Epidermal melanocyte (primary cell): ENCODE measurements around the gene SMCHD1.

Experiments
- DNase-seq: peaks from one replicate; pipeline ENCODE4 v3.0.0; 2011; ENCODE audit warnings: low spot score; ENCODE audit not compliant: insufficient read length

The SMCHD1 gene

GRCh38 chr18:2655178-2655953, at the start of gene SMCHD1:
TSS of gene SMCHD1 (plus strand) at chr18:2655726. CDS start at chr18:2656076, 350 bp downstream.
- peak; percentile 51 for DNase-seq

DNA sequence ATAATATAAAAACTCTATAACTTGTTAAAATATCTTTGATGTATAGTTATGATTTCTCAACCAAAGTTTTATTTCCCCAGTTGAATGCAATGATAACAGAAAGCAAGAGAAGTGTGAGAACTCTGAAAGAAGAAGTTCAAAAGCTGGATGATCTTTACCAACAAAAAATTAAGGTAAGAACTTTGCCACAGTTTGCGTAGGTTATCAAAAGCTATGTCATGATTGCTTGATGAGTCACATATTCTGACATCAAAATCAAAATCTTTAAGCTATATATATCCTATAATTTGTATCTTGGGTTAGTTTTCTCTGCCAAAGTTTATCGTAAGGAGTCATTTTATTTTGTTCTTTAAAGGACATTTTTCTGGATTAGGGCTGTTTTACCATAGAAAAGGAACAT, 49.2 kb upstream of the SMCHD1 start:
- DNase-seq: no peak

GRCh38 chr18:2609604-2610003, 45.9 kb upstream of the SMCHD1 start:
- no peak for DNase-seq

DNA sequence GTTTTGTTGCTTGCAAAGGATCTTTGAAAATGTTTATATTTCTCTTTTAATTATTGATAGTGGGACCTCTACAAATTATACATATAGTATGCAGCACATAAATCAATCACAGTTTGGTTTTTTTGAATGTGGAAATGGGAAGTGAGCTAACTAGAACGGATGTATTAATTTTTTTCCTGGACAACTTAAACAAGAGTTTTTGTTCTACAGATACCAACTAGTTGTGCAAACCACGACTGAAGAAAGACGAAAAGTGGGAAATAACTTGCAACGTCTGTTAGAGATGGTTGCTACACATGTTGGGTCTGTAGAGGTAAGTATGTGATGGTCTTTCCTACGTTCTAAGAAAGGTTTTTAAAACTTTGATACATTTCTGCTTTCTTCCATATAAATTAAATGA, 45.0 kb upstream of the SMCHD1 start:
- DNase-seq: no peak

GRCh38 chr18:2612996-2613395, 42.5 kb upstream of the SMCHD1 start:
- no peak for DNase-seq

DNA sequence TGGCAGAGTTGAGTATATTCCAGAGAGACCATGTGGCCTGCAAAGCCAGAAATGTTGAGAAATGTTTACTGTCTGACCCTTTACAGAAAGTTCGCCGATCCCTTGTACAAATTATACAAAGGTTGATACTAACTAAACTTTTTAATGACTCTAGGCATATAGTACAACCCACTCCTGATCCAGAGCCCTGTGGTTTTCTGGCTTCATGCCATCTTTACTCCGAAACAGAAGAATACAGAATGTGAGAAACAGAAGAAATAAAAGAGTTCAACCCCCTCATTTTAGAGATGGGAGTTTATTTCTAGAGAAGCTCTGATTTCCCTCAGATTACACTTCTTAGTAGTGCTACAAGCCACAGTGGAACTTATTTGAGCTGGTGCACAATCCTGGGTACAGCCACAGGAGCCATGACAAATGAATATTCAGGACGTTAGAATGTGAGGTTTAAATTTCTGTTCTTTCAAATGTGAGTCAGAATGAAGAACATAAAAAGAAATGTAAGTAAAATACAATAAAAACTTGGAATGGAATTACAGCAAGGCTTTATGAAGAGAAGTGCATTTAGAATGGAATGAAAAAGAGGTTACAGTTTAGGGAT, 38.0 kb upstream of the SMCHD1 start:
- no peak for DNase-seq

GRCh38 chr18:2618009-2618408, 37.5 kb upstream of the SMCHD1 start:
- DNase-seq: no peak

- no peak for DNase-seq
Measured at GRCh38 chr18:2625217-2625616, 30.3 kb upstream of the SMCHD1 start.

- no peak for DNase-seq
Measured at GRCh38 chr18:2627821-2628276, 27.7 kb upstream of the SMCHD1 start.

DNA sequence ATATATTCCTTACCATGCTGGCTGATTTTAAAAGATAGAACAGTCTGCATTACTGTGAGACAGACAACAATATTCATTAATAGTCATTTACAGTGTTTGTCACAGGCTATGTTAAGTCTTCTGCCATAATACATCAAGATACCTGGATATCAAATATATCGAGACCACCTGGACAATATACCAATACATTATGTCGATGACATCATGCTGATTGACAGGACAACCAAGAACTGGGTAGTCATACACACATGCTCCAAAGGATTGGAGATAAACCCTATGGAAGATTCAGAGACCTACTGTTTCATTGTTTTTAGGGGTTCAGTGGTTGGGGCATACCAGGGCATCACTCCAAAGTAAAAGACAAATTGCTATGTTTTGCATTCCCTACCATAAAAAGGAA, 26.5 kb upstream of the SMCHD1 start:
- DNase-seq: no peak

DNA sequence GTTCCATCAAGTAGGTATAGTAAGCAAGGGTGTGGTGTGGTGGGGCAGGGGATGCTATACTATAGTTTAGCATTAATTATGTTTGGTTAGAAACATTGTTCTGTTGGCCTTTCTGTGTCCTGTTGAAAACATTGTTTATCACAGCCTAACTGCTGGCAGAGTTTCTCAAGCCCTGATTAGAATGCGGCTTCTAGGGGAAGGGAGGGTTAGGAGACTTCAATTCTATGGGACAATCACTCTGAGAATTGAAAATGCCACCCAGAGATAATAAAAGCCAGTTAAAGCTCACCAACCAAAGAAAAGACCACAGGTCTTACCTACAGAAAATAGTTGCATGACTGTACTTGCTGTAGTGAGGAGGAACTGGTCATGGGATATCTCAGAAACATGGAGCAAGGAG, 19.9 kb upstream of the SMCHD1 start:
- no peak for DNase-seq

DNA sequence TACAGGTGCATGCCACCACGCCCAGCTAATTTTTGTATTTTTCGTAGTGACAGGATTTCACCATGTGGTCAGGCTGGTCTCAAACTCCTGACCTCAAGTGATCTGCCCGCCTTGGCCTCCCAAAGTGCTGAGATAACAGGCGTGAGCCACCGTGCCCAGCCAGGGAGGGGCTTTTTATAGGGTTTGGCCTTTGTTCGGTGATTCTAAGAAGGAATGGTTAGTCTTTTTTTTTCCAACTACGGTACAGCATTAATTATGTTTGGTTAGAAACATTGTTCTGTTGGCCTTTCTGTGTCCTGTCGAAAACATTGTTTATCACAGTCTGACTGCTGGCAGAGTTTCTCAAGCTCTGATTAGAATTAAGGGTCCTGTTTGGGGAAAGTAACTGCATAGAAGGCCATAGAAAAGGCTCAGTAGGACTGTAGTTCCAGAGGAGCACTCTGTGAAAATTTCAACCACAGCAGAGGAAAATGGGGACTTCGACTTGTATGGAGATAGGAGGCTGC, 19.3 kb upstream of the SMCHD1 start:
- DNase-seq: no peak

GRCh38 chr18:2641638-2642037, 13.9 kb upstream of the SMCHD1 start:
- DNase-seq: no peak

DNA sequence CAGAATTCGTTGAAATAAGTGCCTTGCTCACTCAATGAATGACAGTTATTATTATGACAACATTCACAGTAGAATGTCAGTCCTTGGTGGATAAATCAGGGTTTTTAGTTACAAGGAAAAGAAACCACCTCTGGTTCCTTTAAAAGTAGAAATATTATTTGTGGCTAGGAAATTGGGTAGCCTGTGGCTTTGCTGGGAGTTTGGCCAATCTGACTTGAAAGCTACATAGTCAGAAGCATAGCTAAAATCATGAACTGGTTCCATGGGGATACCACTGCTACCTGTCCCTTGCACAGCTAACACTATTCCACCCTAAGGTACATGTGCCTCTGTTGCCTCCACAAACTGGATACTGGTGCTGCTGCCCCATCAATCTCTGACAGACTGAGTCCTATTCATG, 12.8 kb upstream of the SMCHD1 start:
- DNase-seq: no peak

DNA sequence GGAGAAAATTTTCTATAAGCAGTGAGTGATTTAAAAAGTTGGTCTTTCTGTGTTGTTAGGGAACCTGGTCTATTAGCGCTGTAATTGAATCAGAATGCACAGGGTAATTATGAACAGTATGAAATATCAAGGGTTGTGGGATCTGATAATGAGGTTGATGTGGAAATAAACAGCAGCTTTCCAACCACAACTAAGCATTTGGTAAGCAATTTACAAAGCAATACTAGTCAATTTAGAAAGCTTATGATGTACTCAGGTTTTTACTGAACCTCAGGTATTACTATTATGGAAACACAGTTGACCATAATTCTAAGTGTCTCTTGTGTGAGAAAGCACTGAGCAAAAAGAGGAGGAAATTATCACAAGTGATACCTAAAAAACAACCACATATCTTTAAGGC, 11.0 kb upstream of the SMCHD1 start:
- no peak for DNase-seq

GRCh38 chr18:2651981-2652380, 3.5 kb upstream of the SMCHD1 start:
- DNase-seq: no peak

DNA sequence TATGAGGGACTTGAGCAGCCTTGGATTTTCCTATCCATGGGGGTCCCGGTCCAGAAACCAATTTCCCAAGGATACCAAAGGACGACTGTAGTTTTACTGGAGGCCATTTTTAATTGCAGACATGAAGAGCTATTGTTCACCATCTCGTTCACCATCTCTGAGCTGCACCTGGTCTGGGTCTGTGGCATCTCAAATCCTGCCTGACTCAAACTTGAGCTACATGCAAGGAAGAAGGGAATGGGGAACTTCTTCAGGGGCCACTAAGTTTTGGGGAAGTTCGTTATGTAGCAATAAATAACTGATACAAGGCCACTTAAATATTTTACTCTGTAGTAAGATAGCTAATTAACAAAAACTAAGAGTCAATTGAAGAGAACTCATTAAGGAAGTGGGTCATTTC, 2.1 kb upstream of the SMCHD1 start:
- DNase-seq: no peak

GRCh38 chr18:2654169-2654927, 1.2 kb upstream of the SMCHD1 start:
- DNase-seq: no peak

DNA sequence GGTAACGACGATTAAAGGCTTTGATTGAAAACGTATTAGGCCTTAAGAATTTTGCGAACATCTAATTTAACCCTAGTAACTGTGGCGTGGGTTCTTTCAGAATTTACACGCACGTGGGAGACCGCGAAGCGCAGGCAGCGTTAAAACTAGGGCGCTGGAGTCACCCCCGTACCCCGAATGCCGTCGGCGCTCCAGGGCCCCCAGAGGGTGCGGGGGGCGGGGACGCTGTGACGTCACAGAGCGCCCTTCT, 673 bp upstream of the SMCHD1 start:
- DNase-seq: no peak

GRCh38 chr18:2655954-2656236, 369 bp downstream of the SMCHD1 start:
- DNase-seq: no peak

DNA sequence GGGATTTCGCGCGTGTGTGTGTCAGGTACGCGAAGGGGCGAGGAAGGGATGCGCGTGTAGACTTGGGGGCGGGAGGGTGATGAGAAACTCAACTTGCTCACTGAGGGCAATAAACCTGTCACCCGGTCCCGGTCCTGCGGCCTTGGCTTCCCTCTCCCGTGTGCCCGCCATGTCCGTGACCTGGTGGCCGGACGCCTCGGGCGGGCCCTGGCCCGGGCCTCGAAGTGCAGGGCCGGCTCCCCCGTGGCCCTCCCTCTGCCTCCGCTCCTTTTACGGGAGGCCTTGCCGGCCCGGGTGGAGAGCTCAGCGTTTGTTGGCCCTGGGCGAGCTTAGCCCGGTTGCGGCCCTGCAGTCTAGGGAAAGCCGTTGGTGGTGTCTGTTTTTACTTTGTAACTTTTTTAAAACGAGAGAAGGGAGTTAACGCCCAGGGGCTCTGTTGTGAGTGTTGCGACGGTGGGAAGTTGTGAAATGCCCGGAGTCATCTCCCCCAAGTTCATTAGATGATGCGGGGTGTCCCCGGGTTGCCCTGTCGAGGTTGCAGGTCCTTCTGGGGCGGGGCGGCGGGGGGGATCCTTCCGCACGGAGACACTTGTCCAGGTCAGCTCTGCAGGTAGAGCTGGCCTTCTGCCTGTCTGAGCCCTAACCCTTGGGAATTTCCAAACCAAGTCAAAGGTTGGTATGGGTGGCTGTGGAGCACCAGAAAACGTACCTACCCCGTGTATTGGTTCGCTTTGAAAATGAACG, 883 bp downstream of the SMCHD1 start:
- no peak for DNase-seq

DNA sequence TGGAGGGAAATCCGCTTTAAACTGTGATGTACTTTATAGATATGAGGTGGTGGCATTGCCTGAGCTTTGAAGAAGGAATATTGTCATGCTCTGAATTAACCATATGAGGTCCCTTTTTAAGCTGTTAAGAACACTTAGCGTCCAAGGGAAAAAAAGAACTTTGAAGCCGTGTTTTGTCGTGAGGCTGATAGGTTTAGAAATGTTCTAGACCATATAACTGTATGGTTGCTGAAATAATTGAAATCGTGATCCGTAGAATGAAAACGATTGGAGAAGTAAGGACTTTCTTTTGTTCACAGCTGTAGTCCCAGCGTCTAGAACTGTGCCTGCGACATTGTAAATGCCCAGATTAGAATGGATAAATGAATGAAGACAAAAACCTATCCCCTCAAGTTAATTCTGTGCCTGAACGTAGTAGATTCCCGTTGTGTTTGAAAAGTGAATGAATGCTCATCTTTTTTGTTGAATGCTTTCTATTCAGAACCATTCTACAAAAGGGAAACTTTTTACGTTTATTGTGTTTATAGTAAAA, 1.5 kb downstream of the SMCHD1 start:
- DNase-seq: no peak
